ENCODE measurements around the gene SHANK3. TPM values are rescaled to one million over a fixed set of nuclear protein-coding genes. Genes with fewer than 3 reads are reported as not detected.

Gene SHANK3
- total and polyA plus RNA-seq, 2 of the 4 experiments (the other 2 are of a cell fraction): 0.18 to 1.5 TPM

GRCh38 chr22:50640857-50641647, 31.6 kb upstream of the SHANK3 start:
- H4K20me1 ChIP-seq (ENCODE audit: insufficient read depth, low read length): no peaks in the 10 kb centered on the region
- POLR2A ChIA-PET (ENCODE audit: unreplicated experiment): no interaction called here
- no peak overlapping the region for H3K14ac ChIP-seq (replicated peaks; ENCODE audit: low read depth, low read length)
- H4K91ac ChIP-seq (ENCODE audit: insufficient read depth, low read depth, low read length): no peak overlapping the region
- no peak overlapping the region for H2BK15ac ChIP-seq (ENCODE audit: low read depth, low read length)
- no peak overlapping the region for H2AK9ac ChIP-seq (replicated peaks; ENCODE audit: low read depth, low read length, poor library complexity)
- dilution Hi-C loops (cut with HindIII; ENCODE audit: low sequenced_read_pairs, unreplicated experiment): no loop called here
- no peak overlapping the region for H3K9ac ChIP-seq (ENCODE audit: low read depth, low read length)
- no peak overlapping the region for H2BK5ac ChIP-seq (ENCODE audit: low read depth, low read length, poor library complexity, severe bottlenecking)
- no peak overlapping the region for H3K18ac ChIP-seq (ENCODE audit: low read depth, low read length)
- H3K4me1 ChIP-seq (ENCODE audit: control insufficient read depth, insufficient read depth, low read length): peaks cover 10% of the 10 kb centered on the region; the same call in 1 of the 2 replicates
- 63% methylated on average over 4 of the region's 15 CpGs; no CpG with 5 or more reads in 1 of the 2 experiments for WGBS, 2 experiments (ENCODE audit: extremely low coverage in 2 of 2, insufficient read length in 1 of 2)
- no peak for TF ChIP-seq MAFK (IDR thresholded peaks at IDR 0.05; ENCODE audit: low read depth, low read length)
- TF ChIP-seq SMC3 (IDR thresholded peaks at IDR 0.05; ENCODE audit: low read depth, low read length): no peak
- TF ChIP-seq CEBPB (IDR thresholded peaks at IDR 0.05; ENCODE audit: low read depth, low read length): no peak
- TF ChIP-seq CHD1 (IDR thresholded peaks at IDR 0.05; ENCODE audit: low read depth, low read length): no peak
- no peak for TF ChIP-seq ELK1 (IDR thresholded peaks at IDR 0.05; ENCODE audit: borderline replicate concordance, low read depth, low read length)
- DNase-seq (no peak), ATAC-seq (ENCODE audit: low read depth) (no peak)
- peaks cover 2% of the 10 kb centered on the region; the same call in 1 of the 2 replicates for H3K9me3 ChIP-seq (ENCODE audit: control insufficient read depth, insufficient read depth, low read length)
- H3K56ac ChIP-seq (ENCODE audit: extremely low read depth, insufficient read depth, low read length): no peak overlapping the region
- CTCF ChIA-PET: interaction anchor here (1.1 kb wide), 1 partner anchor 11 kb away, joined by 5 read pairs; no protein-coding TSS in a partner anchor
- intact Hi-C loops (cut with micrococcal nuclease): no loop called here
- no peaks in the 10 kb centered on the region for H3K9me1 ChIP-seq (ENCODE audit: insufficient read depth, low read length)
- peaks cover 40% of the 10 kb centered on the region for H3K27me3 ChIP-seq (ENCODE audit: control insufficient read depth, insufficient read depth, low read length)
- no peak overlapping the region for H2BK20ac ChIP-seq (ENCODE audit: low read depth, low read length)
- H2BK120ac ChIP-seq (ENCODE audit: low read depth, low read length): no peak overlapping the region
- H3K4ac ChIP-seq (ENCODE audit: low read depth, low read length): no peak overlapping the region
- no TSS peak for BruUV-seq (replicated peaks)
- H3K79me1 ChIP-seq (ENCODE audit: low read depth in 1 of 2, low read length in 2 of 2): no peaks in the 10 kb centered on the region
- no peak overlapping the region for H4K5ac ChIP-seq (ENCODE audit: low read depth, low read length)
- no peak overlapping the region for H3K4me3 ChIP-seq (ENCODE audit: insufficient read depth, low read depth, low read length)
- no peak overlapping the region for H3K23ac ChIP-seq (ENCODE audit: low read depth, low read length)
- no peak overlapping the region for H4K8ac ChIP-seq (ENCODE audit: low read depth in 2 of 2, low read length in 2 of 2)
- H3K27ac ChIP-seq (ENCODE audit: insufficient read depth, low read length): no peak overlapping the region
- in situ Hi-C loops (cut with MboI; ENCODE audit: low sequenced_read_pairs): no loop called here
- H3K4me2 ChIP-seq (ENCODE audit: low read depth, low read length): no peak overlapping the region; the same call in 1 of the 2 replicates
- no peaks in the 10 kb centered on the region for H3K36me3 ChIP-seq (ENCODE audit: control insufficient read depth, insufficient read depth, low read length)
- peak overlapping the region; percentile 14 for H2AFZ ChIP-seq (replicated peaks; ENCODE audit: low read length, poor library complexity)
- no peak overlapping the region for H2AK5ac ChIP-seq (ENCODE audit: low read depth, low read length)

Measured in IMR-90 (cell line).